Measurements from ENCODE around the gene EPM2A. TPM values are rescaled to one million over a fixed set of nuclear protein-coding genes. Genes with fewer than 3 reads are reported as not detected.

The EPM2A gene
- total and polyA plus RNA-seq, 2 donors (not counting 3 experiments of a cell fraction or from before 2014, with no cell fraction given) = 3.1 to 4.8 TPM

- H2AFZ ChIP-seq (ENCODE audit: low read depth, low read length) = no peak overlapping the region
- CTCF ChIA-PET = interaction anchor here (5.4 kb wide), 1 partner anchor 9 kb away, joined by 17 read pairs; no protein-coding TSS in a partner anchor
- H3K9me3 ChIP-seq (replicated peaks; ENCODE audit: control insufficient read depth, insufficient read depth, low read length) = no peaks in the 10 kb centered on the region
- H3K36me3 ChIP-seq (ENCODE audit: control insufficient read depth in 2 of 2, extremely low read depth in 1 of 2, insufficient read depth in 2 of 2, low read length in 2 of 2) = no peaks in the 10 kb centered on the region
- H3K4me1 ChIP-seq (ENCODE audit: control insufficient read depth, extremely low read depth, insufficient read depth, low read length) = no peaks in the 10 kb centered on the region
- H3K27me3 ChIP-seq (ENCODE audit: control insufficient read depth in 2 of 2, insufficient read depth in 2 of 2, low read length in 2 of 2) = no peaks in the 10 kb centered on the region
- intact Hi-C loops (cut with micrococcal nuclease) (no loop called here), dilution Hi-C loops (cut with MboI; ENCODE audit: extremely low pct_ligation_motif_present, low sequenced_read_pairs) (no loop called here)
- H3K4me3 ChIP-seq (replicated peaks in 1 of 3; ENCODE audit: insufficient read depth in 1 of 3, low read depth in 1 of 3, low read length in 3 of 3) = no peak overlapping the region
- TF ChIP-seq CTCF (IDR thresholded peaks at IDR 0.05; ENCODE audit: extremely low read depth in 1 of 2, insufficient read depth in 1 of 2, low read depth in 1 of 2, low read length in 2 of 2) (no peak), EZH2 (IDR thresholded peaks at IDR 0.05; ENCODE audit: borderline replicate concordance, low read depth, low read length, severe bottlenecking) (no peak), POLR2AphosphoS5 (IDR thresholded peaks at IDR 0.05; ENCODE audit: insufficient read depth, low read depth, low read length) (no peak), POLR2A (IDR thresholded peaks at IDR 0.05; ENCODE audit: low read depth, low read length) (no peak), JUN (IDR thresholded peaks at IDR 0.05; ENCODE audit: borderline replicate concordance, insufficient read depth, insufficient read length, low read depth) (no peak), MAX (IDR thresholded peaks at IDR 0.05; ENCODE audit: insufficient read depth, insufficient read length) (no peak), FOS (IDR thresholded peaks at IDR 0.05; ENCODE audit: borderline replicate concordance, insufficient read depth, low read length) (no peak), GATA2 (IDR thresholded peaks at IDR 0.05; ENCODE audit: insufficient read depth, insufficient read length, low read depth, low read length) (no peak), MYC (IDR thresholded peaks at IDR 0.05; ENCODE audit: low read depth, low read length) (no peak)
- H4K20me1 ChIP-seq (replicated peaks; ENCODE audit: control insufficient read depth, extremely low read depth, insufficient read depth, low read length) = no peaks in the 10 kb centered on the region
- DNase-seq (ENCODE audit: low read depth, low spot score) = no peak
- H3K9me1 ChIP-seq (replicated peaks; ENCODE audit: control insufficient read depth, extremely low read depth, insufficient read depth, low read length) = no peaks in the 10 kb centered on the region
- H3K27ac ChIP-seq (ENCODE audit: insufficient read depth, low read depth, low read length) = no peak overlapping the region
- FAIRE-seq = no peak
- no peaks in the 10 kb centered on the region for H3K79me2 ChIP-seq (ENCODE audit: control insufficient read depth, insufficient read depth, low read length)
- POLR2A ChIA-PET = no interaction called here
- H3K4me2 ChIP-seq (ENCODE audit: insufficient read depth, low read length) = no peak overlapping the region
- H3K9ac ChIP-seq (replicated peaks; ENCODE audit: extremely low read depth, insufficient read depth, low read length) = no peak overlapping the region
- BruUV-seq (replicated peaks) = no TSS peak
Observed at GRCh38 chr6:145602726-145603326, 132.5 kb downstream of the EPM2A start.
